HFFc6 (cell line): Measurements from ENCODE around the gene RAD21L1. TPM values are rescaled to one million over a fixed set of nuclear protein-coding genes. Genes with fewer than 3 reads are reported as not detected.

Experiments used
- DNase-seq: peaks from one replicate; pipeline ENCODE4 v3.0.0-alpha.2; 2018
- H3K27ac Mint-ChIP-seq: 2 replicates; pipeline ENCODE4 v1.8.0; 2020; ENCODE audit warnings: mild to moderate bottlenecking, mixed read lengths
- H3K27me3 Mint-ChIP-seq: 2 replicates; pipeline ENCODE4 v1.8.0; 2021; ENCODE audit warnings: mild to moderate bottlenecking, moderate library complexity, mixed read lengths; ENCODE audit not compliant: insufficient read depth
- H3K36me3 Mint-ChIP-seq: 2 replicates; pipeline ENCODE4 v1.8.0; 2021; ENCODE audit warnings: low read depth, mixed read lengths
- H3K4me1 Mint-ChIP-seq: 2 replicates; pipeline ENCODE4 v1.8.0; 2020; ENCODE audit warnings: low read depth, mixed read lengths
- H3K4me3 Mint-ChIP-seq: 2 replicates; pipeline ENCODE4 v1.8.0; 2020; ENCODE audit warnings: mild to moderate bottlenecking, moderate library complexity, mixed read lengths
- H3K9me3 Mint-ChIP-seq: 2 replicates; pipeline ENCODE4 v1.8.0; 2020; ENCODE audit warnings: mild to moderate bottlenecking, mixed read lengths
- total RNA-seq, 6 experiments: library from RNA; stranded (reverse); fragmentation: NEBNext Ultra II Directional; extraction: Animal tissue kit (Norgen Biotek cat#: 25700); gene quantifications; 2 replicates in 1 of 6; 3 replicates in 5 of 6; pipeline ENCODE4 v1.2.3, GENCODE V29; 2021
- TF ChIP-seq, protein P1 (sequence below): fragments of 200-600 bp; sonication (generic); IDR thresholded peaks from 2 replicates; pipeline ENCODE4 v1.5.0; 2021; ENCODE audit warnings: antibody characterized with exemption, mild to moderate bottlenecking

Gene RAD21L1
- total RNA-seq, 6 experiments from 2014 or later, result 0.35 to 0.89 (median 0.56) TPM

DNA sequence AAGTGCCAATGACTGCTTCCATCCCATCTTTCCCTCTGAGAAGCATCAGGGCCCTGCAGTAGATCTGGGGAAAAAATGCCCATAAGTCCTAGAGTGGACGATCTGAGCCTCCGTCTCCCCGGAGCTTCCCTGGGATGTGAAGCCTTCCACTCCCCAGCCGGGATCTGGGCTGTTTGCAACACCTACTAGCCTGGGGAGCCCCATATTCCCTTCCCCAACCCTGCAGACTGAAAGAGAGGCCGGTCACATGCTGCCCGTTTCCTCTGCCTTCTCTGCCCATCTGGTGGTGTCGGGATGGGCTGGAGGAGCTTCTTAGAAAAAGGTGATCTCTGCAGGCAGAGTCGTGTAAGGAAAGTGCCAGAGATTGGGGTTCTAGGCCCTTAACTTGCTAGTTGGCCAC, 41.3 kb downstream of the RAD21L1 start:
- Mint-ChIP-seq H3K27ac (no peak overlapping the region; the same call in 1 of the 2 replicates), H3K4me3 (peak overlapping the region; percentile 90), H3K9me3 (peaks cover 10% of the 10 kb centered on the region), H3K27me3 (peaks cover 4% of the 10 kb centered on the region; the same call in 1 of the 2 replicates), H3K4me1 (peaks cover 36% of the 10 kb centered on the region), H3K36me3 (no peaks in the 10 kb centered on the region)
- DNase-seq, result no peak
- TF ChIP-seq, protein P1, sequence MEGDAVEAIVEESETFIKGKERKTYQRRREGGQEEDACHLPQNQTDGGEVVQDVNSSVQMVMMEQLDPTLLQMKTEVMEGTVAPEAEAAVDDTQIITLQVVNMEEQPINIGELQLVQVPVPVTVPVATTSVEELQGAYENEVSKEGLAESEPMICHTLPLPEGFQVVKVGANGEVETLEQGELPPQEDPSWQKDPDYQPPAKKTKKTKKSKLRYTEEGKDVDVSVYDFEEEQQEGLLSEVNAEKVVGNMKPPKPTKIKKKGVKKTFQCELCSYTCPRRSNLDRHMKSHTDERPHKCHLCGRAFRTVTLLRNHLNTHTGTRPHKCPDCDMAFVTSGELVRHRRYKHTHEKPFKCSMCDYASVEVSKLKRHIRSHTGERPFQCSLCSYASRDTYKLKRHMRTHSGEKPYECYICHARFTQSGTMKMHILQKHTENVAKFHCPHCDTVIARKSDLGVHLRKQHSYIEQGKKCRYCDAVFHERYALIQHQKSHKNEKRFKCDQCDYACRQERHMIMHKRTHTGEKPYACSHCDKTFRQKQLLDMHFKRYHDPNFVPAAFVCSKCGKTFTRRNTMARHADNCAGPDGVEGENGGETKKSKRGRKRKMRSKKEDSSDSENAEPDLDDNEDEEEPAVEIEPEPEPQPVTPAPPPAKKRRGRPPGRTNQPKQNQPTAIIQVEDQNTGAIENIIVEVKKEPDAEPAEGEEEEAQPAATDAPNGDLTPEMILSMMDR, result no peak

DNA sequence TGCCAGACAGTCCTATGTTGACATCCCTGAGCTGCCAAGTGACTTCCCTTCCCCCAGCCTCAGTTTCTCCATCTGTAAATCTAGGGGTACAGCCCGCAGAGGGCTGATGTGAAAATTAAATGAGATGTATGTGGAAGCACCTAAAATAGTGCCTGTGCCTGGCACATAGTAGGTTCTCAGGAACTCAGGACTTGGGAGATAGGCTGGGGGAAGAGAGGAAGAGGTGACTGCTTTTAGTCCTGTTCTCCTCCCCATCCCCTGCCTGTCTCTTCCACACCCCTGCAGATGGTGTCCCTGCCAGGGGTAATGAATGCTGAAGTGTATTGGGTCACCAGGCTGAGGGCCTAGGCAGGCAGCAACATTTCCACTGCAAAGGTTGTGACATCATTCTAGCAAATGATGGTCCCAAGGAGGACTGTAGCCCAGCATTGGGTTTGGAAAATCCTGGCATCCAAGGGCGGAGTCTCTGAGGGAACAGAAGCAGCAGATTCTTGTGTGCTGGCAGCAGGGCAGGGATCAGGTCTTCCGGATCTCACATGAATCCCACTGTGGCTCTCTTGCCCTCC, 42.0 kb downstream of the RAD21L1 start:
- Mint-ChIP-seq H3K4me1 (peaks cover 36% of the 10 kb centered on the region), H3K27me3 (peaks cover 4% of the 10 kb centered on the region; the same call in 1 of the 2 replicates), H3K27ac (no peak overlapping the region), H3K4me3 (no peak overlapping the region; the same call in 1 of the 2 replicates), H3K9me3 (peaks cover 3% of the 10 kb centered on the region), H3K36me3 (no peaks in the 10 kb centered on the region)
- no peak for DNase-seq
- TF ChIP-seq, protein P1, result no peak

DNA sequence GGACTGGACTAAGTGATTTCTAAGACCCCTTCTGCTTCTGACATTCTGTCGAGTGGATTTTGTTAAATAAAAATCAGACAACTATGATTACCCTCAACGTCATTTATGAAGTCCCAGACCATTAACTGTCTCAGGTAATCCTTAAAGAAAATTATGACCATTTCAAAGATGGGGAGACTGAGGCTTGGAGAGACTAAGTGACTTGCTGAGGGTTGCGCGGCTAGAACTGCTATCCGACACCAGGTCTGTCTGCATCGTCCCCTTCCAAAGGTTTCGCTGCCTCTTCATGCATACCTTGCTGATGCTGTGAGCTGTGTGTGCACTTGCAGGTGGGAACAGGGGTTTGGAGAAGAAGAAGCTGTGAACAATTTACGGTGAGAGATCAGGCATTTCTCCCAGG, 43.4 kb downstream of the RAD21L1 start:
- TF ChIP-seq, protein P1, result no peak
- no peaks in the 10 kb centered on the region for H3K36me3 Mint-ChIP-seq
- H3K9me3 Mint-ChIP-seq, result no peaks in the 10 kb centered on the region
- H3K4me1 Mint-ChIP-seq, result peaks cover 41% of the 10 kb centered on the region
- H3K27ac Mint-ChIP-seq, result no peak overlapping the region
- H3K4me3 Mint-ChIP-seq, result no peak overlapping the region
- DNase-seq, result no peak
- peaks cover 4% of the 10 kb centered on the region; the same call in 1 of the 2 replicates for H3K27me3 Mint-ChIP-seq

DNA sequence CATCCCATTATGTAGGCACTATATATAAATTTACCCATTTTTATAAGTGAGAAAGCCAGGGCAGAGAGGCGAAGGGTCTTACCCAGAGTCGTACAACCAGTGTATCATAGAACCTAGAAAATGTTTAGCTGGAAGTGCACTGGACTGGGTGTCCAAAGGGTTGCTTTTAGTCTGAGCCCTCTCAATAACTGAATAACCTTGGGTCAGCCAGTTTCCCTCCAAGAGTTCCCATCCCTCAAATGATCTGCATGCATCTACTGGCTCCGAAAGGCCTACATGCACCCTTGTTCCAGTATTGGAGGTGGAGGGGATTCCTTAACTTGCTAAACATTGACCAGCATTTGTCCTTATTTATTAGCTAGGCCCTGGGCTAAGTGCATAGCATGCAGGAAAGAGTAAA, 44.0 kb downstream of the RAD21L1 start:
- Mint-ChIP-seq H3K27me3 (peaks cover 4% of the 10 kb centered on the region; the same call in 1 of the 2 replicates), H3K36me3 (no peaks in the 10 kb centered on the region), H3K9me3 (no peaks in the 10 kb centered on the region), H3K4me3 (no peak overlapping the region), H3K4me1 (peaks cover 38% of the 10 kb centered on the region), H3K27ac (no peak overlapping the region)
- TF ChIP-seq, protein P1, result no peak
- DNase-seq, result no peak

DNA sequence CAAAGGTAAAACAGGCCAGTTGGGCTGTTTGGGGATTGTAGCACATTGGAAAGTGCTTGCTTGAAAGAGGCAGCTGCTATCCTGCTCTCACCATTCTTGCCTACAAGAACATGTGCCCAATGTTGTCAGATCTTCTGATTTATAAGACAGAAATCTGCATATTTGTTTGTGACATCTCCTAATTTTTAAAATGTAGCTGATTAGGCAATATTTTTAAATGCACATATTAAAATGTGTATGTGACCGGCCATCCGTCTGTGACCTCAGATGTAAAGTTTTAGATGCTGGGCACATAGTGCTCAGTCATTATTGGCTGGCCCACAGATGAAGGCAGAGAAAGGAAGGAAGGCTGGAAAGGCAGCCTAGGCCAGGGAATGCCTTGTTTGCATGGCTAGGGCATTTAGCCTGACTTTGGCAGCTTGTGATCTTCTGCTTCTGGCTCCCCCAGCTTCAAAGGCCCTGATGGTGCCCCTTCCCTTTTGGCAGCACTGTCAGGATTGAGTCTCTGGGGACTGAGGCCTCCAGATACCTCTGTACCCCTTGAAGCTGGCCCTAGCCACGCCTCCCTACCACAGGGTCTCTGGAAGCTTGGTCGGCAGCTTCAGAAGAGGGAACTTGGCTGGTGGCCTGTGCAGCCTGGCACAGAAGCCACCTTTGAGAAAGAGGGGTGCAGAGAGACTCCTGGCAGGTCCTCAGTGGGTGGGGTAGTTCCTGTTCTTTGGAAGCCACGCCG, 46.7 kb downstream of the RAD21L1 start:
- no peak for DNase-seq
- TF ChIP-seq, protein P1, result no peak
- H3K36me3 Mint-ChIP-seq, result no peaks in the 10 kb centered on the region
- H3K4me3 Mint-ChIP-seq, result no peak overlapping the region
- no peaks in the 10 kb centered on the region; the same call in 1 of the 2 replicates for H3K27me3 Mint-ChIP-seq
- no peak overlapping the region for H3K27ac Mint-ChIP-seq
- H3K4me1 Mint-ChIP-seq, result peaks cover 16% of the 10 kb centered on the region
- no peaks in the 10 kb centered on the region for H3K9me3 Mint-ChIP-seq
